ENCODE results near the gene HSDL2. TPM values are rescaled to one million over a fixed set of nuclear protein-coding genes. Genes with fewer than 3 reads are reported as not detected.

HSDL2 gene
- total RNA-seq (10 to 100 TPM; 23.0 to 24.0 TPM), polyA plus RNA-seq (ENCODE audit: insufficient read depth, low read depth, low replicate concordance) (36.0 TPM)
- long read RNA-seq, donor 1, transcript HSDL2-202 (11 exons, 3,350 nt), result major isoform, 16 of 41 reads
- long read RNA-seq, donor 1, partial matches to known transcripts, result 22 of 41 reads
- long read RNA-seq, donor 1, other reads (novel, unspliced or antisense), result 0 of 41 reads
- long read RNA-seq, donor 2, transcript HSDL2-202 (11 exons, 3,350 nt), result major isoform, 12 of 19 reads
- long read RNA-seq, donor 2, partial matches to known transcripts, result 6 of 19 reads
- long read RNA-seq, donor 2, other reads (novel, unspliced or antisense), result 0 of 19 reads

GRCh38 chr9:112380102-112380824 lies at the start of gene HSDL2:
TSS of gene HSDL2 (plus strand) at chr9:112380108. CDS start at chr9:112380164, 56 bp downstream.
- 0 to 1% methylated on average over 20 to 43 of the region's 43 CpGs for WGBS, 2 donors
- peak; percentile 68 for DNase-seq
- TF ChIP-seq CTCF (IDR thresholded peaks at IDR 0.05) (no peak), POLR2A (IDR thresholded peaks at IDR 0.05) (no peak)
- intact Hi-C loops (cut with DNase I; ENCODE audit: low total_unique reads), result no loop called here
- Histone ChIP-seq H3K27me3 (no peaks in the 10 kb centered on the region), H3K4me1 (peaks cover 18% of the 10 kb centered on the region), H3K4me3 (peak within 1 kb of the TSS; percentile 83 to 96), H3K27ac (peak within 1 kb of the TSS; percentile 97 to 99), H3K9me3 (no peaks in the 10 kb centered on the region), H3K36me3 (ENCODE audit: low read depth, missing control alignments) (no peaks in the 10 kb centered on the region)

- Histone ChIP-seq H3K4me3 (peak overlapping the region; percentile 95 to 100), H3K27ac (peak overlapping the region in 1 of 2 donors; percentile 100), H3K4me1 (peaks cover 8% of the 10 kb centered on the region), H3K27me3 (no peaks in the 10 kb centered on the region), H3K9me3 (no peaks in the 10 kb centered on the region), H3K36me3 (ENCODE audit: low read depth, missing control alignments) (no peaks in the 10 kb centered on the region)
- no peak for DNase-seq
- WGBS, 2 donors, result 36 to 47% methylated on average over 4 of the region's 4 CpGs
- TF ChIP-seq CTCF (IDR thresholded peaks at IDR 0.05) (no peak), POLR2A (IDR thresholded peaks at IDR 0.05) (no peak)
- intact Hi-C loops (cut with DNase I; ENCODE audit: low total_unique reads), result loop anchor here (10.0 kb wide), 1 partner anchor 237 kb away; no protein-coding TSS in a partner anchor
These were observed 48.3 kb upstream of the HSDL2 start for GRCh38 chr9:112331674-112331952.

GRCh38 chr9:112332214-112332613 lies 47.7 kb upstream of the HSDL2 start:
- 14% methylated on average over 4 of the region's 4 CpGs for WGBS, 2 donors
- no peaks in the 10 kb centered on the region for H3K9me3 ChIP-seq
- H3K27me3 ChIP-seq, result no peaks in the 10 kb centered on the region
- peak overlapping the region; percentile 99 to 100 for H3K27ac ChIP-seq
- peaks cover 8% of the 10 kb centered on the region for H3K4me1 ChIP-seq
- no peak for TF ChIP-seq POLR2A (IDR thresholded peaks at IDR 0.05)
- no peak for TF ChIP-seq CTCF (IDR thresholded peaks at IDR 0.05)
- peak overlapping the region; percentile 95 to 100 for H3K4me3 ChIP-seq
- intact Hi-C loops (cut with DNase I; ENCODE audit: low total_unique reads), result loop anchor here (10.0 kb wide), 1 partner anchor 237 kb away; no protein-coding TSS in a partner anchor
- H3K36me3 ChIP-seq (ENCODE audit: low read depth, missing control alignments), result no peaks in the 10 kb centered on the region
- DNase-seq, result no peak

- Histone ChIP-seq H3K36me3 (ENCODE audit: low read depth, missing control alignments) (no peaks in the 10 kb centered on the region), H3K27ac (peak overlapping the region; percentile 99 to 100), H3K4me1 (peaks cover 8% of the 10 kb centered on the region), H3K27me3 (no peaks in the 10 kb centered on the region), H3K4me3 (peak overlapping the region; percentile 95 to 100), H3K9me3 (no peaks in the 10 kb centered on the region)
- intact Hi-C loops (cut with DNase I; ENCODE audit: low total_unique reads), result loop anchor here (10.0 kb wide), 1 partner anchor 238 kb away; no protein-coding TSS in a partner anchor
- 0% methylated on average over 7 to 17 of the region's 19 CpGs for WGBS, 2 donors
- no peak for TF ChIP-seq POLR2A (IDR thresholded peaks at IDR 0.05)
- no peak for TF ChIP-seq CTCF (IDR thresholded peaks at IDR 0.05)
- DNase-seq, result no peak
These were observed 47.3 kb upstream of the HSDL2 start for GRCh38 chr9:112332674-112332976.

Data from testis (tissue), 5 donors.